HL-60/S4 (cell line): ENCODE data around the gene METTL18.

Source experiments
- in situ Hi-C: fragments of 300-500 bp; cut with MboI; formaldehyde crosslinking; loops from 2 replicates; pipeline ENCODE4 v1.14.3; 2022; ENCODE audit warnings: low sequenced_read_pairs

The METTL18 gene

DNA sequence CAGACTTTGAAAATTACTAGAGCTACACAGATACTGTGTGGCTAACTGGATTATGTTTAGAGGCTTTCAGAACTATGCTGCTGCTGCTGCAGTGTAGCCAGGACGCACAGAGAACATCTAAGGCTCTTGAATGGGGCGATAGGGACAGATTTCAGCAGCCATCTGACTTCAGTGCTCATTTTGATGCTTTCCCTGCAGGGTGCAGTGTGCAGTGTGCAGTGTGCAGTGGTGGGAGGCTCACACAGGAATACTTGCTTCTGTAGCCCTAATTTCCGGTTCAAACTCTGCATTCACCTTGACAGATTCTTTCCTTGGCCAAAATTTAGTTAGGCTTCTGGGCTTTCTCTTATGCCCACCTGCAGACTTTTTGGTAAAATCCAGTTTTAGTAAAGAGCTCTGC, 7.7 kb downstream of the METTL18 start:
- in situ Hi-C loops = no loop called here

DNA sequence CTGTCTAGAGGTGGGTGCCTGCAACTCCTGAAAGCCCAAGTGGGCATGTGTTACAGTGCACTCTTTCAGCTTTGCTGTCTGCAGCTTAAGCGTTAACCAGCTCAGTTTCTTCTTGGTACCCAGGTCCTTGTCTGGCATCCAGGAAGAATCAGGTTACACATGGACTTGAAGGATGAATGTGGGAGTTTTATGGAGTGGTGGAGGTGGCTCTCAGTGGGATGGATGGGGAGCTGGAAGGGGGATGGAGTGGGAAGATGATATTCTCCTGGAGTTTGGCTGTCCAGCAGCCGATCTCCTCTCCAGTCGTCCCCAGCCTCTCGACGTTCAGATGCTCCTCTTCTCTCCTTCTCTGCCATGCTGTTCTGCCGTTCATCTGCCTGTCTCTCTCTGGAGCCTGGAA, 9.4 kb downstream of the METTL18 start:
- in situ Hi-C loops = no loop called here

DNA sequence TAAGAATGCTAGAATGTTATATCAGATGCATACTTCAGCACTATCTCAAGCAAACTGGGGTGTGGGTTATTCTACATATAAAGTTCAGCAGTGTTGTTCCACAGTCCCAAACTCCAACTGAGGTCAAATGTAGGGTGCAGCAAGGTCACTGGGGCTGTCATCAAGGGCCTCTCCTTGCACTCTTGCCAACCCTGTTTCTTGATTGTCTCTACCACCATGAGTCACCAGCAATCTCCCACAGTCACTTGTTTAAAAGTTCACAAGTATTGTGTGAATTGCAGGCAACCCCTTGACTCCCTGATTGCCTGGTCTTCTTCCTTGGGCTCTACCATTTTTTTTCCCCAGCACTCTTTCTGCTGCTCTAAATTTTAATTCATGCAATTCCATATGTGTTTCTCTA, 10.6 kb downstream of the METTL18 start:
- in situ Hi-C loops = no loop called here

DNA sequence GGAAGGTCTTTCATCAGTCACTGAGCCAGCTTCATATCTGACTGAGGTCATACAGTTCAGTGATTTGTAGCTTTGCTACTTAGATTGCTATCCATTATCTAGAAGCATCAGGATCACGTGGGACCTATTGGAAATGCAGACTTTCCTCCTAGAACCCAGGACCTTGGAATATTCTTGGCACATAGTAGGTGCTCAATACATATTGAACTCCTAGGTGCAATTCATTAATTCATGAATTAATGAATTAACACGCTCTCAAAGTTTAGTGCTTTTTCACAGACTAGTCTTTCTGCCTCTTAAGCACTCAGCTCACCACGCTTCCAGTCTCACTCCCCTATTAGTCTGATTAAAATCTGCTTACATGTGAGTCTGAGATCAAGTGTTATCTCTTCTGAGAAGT, 12.1 kb downstream of the METTL18 start:
- in situ Hi-C loops = no loop called here

DNA sequence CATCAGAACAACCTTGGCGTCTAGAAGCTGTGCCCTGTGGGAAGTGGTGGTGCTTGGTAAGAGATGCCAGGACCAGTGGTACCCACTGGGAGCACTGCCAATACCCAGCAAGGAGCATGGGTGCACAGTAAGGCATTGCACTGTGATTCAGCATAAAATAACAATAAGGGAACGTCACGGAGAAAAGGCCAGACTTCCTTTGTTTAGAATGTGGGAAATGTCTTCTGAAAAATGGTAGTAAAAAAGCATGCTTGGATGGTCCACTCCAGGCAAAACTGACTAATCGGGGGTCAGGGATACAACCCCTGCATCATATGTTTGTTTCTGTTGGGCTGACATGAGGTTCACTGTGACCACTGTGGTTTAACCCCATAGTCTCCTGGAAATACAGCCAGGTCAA, 14.7 kb downstream of the METTL18 start:
- in situ Hi-C loops = no loop called here

DNA sequence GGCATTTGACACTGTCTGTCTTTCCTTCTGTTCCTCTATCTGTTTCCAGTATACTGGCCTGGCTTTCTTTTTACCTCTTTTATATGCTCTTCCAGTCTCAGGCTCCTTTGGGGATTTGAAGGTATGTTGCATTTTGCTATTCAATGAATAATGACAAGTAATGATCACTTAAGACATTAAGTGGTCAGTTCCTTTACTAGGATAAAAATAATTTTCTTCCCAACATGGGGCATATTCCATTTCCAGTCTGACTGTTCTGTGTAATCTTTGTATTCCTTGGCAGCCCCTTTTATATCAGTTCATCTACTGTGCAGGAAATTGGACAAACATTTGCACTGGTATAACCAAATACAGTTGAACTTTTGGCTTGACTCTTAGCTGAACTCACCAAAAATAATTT, 15.6 kb downstream of the METTL18 start:
- in situ Hi-C loops = no loop called here

DNA sequence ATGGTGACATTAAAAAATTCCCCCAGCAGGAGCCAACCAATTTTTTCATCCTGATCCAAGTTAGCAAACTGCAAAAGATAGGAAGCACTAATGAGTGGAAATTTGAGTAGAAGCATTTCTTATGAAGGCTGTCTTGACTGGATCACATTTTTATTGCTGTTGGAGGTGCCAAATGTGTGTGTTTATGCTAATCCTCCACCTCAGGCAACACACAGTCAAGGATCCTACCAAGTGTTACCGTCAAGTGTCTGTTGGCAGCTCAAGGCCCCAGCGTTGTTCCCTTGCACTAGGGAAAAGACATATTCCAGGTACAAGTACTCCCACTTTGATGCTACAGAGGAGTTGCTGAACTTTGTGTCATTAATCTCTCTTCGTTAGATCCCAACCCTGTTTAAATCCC, 18.3 kb downstream of the METTL18 start:
- in situ Hi-C loops = no loop called here

DNA sequence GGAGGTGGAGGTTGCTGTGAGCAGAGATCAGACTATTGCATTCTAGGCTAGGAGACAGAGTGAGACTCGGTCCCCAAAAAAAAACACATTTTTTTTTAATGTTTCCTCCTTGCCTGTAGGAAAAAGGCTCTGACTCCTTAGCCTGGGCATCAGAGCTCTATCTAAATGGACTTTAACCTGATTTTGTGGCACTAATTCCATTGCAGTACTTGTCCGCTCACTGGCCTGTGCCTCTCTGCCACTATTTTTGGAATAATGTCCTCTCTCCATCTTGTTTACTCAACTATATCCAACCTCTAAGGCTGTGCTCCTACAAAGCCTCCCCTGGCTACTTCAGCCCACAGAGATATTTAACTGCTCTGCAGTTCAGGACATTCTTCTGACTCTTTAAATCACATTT, 26.5 kb downstream of the METTL18 start:
- in situ Hi-C loops = no loop called here

DNA sequence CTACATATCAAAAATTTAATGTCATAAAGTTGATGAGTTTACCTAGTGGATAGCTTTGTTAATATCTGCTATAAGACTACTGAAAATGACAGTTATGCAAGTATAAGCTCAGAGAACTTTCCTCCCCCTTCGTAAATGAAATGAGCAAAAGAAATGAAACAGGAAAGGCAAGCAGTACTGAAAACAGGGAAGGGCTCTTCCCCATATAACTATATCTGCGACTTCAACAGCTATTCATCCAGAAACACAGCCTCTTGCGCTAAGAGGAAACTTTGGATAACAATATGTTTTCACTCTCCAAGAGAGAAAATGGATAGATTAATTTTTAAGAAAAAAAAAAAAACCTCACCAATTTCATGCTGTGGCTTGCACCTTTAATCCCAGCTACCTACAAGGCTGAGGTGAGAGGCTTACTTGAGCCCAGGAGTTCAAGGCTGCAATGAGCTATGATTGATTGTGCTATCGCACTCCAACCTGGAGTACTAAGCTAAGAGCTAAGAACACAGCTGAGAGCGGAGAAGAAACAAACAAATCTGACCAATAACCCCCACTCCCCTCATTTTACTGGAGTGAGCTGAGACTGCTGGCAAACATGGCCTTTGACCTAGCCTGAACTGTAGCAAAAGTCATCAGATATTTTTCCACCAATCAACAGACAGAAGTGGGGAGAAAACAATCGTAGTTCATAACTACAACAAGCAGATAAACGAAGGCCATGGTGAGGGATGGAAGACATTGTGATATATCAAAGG, 29.0 kb downstream of the METTL18 start:
- in situ Hi-C loops = no loop called here

DNA sequence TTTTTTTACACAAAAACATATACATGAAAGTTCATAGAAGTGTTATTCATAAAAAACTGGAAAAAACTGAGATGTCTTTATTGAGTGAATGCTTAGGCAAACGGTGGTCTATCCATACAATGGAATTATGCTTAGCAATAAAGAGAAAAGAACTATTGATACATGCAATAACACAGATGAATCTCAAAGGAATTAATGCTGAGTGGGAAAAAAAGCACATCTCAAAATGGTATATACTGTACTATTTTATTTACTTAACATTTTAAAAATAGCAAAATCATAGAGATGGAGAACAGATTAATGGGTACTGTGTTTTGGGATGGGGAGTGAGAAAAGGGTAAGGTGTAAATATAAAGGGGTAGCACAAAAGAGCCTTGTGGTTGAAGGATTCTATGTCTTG, 29.8 kb downstream of the METTL18 start:
- in situ Hi-C loops = no loop called here

DNA sequence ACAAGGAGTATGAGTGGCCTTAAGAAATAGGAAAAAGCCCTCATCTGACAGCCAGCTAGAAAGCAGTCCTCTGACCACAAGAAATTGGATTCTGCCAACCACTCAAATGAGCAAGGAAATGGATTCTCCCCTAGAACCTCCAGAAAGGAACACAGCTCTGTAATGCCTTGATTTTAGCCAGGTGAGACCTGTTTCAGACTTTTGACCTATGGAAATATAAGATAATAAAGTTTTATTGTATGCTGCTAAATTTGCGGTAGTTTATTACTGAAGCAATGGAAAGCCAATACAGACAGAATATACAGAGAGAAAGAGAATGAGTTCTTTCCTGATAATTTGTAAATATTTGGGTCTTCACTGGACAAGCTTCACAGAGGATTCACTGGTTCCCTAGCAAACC, 32.0 kb downstream of the METTL18 start:
- in situ Hi-C loops = no loop called here

DNA sequence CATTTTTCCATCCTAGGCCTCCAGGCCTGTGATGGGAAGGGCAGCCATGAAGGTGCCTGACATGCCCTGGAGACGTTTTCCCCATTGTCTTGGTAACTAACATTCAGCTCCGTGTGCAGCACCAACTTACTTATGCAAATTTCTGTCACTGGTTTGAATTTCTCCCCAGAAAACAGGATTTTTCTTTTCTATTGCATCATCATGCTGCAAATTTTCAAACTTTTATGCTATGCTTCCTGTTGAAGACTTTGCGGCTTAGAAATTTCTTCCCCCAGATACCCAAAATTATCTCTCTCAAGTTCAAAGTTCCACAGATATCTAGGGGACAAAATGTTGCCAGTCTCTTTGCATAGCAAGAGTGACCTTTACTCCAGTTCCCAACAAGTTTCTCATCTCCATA, 35.7 kb downstream of the METTL18 start:
- in situ Hi-C loops = no loop called here

DNA sequence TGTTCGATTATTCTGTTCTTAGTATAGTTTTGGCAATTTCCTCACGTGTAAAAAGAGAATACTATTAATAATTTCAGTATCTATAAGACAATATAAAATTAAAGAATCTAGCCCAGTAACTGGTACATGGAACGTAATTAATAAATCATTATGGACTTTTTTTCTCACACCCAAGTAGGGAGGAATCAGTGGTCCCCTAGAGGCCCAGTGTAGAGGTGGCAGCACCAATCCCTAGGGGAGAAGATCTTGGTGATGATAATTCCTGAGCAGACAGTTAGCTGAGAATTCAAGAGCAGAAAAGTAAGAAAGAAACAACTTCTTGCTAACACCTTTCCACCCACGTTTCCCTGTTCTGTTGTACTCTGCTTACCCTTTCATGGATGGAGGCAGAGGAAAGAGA, 41.2 kb downstream of the METTL18 start:
- in situ Hi-C loops = no loop called here

DNA sequence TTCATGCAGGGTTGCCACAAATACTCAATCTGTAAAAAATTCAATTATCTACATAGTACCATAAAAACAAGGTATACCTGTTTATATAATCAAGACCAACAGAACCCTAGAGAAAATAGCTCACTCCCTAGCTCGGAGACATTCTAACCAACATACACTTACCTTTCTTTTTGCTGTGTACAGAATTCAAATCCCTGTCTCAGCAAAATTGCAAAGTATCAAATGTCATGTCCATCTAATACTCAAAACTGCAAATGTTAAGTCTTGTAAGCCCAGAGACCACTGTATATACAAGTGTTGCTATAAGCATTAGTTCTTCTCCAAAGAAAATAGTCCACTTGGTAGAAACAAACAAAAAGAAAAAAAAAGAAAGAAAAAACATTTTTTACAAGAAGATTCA, 44.7 kb downstream of the METTL18 start:
- in situ Hi-C loops = no loop called here

DNA sequence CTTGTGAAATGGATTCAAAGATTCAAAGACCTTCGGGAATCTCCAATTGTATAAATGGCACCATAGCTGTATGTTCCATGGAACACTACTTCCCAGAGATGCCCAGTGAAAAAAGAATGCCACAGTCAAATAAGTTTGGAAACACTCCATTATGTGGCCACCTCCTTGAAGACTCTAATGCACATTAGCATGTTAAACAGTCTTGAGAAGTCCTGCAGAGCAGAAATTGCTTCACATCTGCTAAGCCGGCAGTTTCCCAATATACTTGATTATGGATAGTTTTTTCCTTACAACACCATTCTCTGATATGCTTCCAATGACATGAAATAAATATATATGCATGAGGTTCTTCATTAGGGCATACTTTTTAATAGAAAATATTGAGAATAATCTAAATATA, 48.2 kb downstream of the METTL18 start:
- in situ Hi-C loops = no loop called here

DNA sequence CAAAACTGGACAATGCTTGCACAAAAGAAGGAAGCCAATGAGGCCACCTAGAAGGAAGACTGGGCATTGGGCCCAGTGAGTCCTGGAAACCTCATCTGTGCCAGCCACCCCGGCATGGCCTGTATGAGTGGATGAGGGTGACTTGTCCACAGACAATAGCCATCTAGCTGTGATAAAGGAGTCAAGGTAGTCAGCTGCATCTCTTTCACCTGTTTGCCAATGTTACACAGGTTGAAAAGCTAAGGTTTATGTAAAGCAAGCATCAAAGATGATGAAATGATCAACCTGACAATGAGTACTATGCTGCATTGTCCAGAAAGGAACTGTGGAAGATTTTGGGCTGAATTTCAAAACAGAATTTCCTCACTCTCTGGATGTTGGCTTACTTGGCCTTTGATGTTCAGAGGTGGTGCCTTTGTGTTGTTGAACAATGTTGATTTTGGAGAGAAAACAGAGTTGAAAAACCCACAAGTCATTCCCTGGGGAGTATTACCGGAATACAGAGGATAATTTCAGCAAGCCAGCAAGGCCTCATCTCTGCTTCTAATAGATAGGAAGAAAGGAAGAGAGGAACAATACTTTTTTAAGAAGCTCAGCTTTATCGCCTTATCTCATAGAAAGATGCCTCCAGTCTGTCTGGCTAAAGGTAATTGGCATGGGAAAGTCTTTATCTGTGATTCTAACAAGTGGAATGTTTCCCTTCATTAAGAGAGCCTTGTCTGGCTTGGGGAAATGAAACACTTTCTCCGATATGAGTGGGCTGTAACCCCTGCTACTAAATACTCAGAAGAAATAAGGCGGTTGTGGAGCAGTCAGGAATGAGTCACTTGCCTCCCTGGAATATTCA, 49.5 kb downstream of the METTL18 start:
- in situ Hi-C loops = no loop called here
